Measurements from ENCODE around the gene PRRX2.
"Not testable (repeated sequence)": the region's sequence is repeated elsewhere in the genome, so short reads cannot be mapped to it uniquely, and the experiment has no call there.

The PRRX2 gene

DNA sequence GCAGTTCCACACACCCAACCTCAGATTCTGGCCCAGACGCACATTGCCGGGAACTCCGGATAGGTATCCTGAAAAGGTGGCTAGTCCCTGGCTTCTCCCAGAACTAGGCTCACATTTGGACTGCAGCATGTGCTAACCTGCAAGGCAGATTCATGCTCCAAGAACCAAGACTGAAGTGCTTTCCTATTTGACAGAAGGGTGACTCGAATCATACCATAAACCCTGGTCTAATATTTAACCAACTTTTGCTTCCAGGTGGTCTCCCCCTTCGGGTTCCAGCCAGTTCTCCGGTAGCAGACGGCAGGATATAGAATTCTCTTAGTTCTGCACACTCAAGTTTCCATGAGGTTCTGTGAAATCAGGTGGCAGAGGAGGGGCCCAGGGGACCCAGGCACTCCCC is 79.8 kb downstream of the PRRX2 start:
- Histone ChIP-seq H3K4me3 (ENCODE audit: control insufficient read depth in 1 of 7, extremely low read depth in 1 of 7, insufficient read depth in 4 of 7, low read depth in 2 of 7, low read length in 6 of 7) (no peak overlapping the region), H3K27ac (ENCODE audit: insufficient read depth in 1 of 2, low read depth in 1 of 2, low read length in 2 of 2, poor library complexity in 1 of 2, severe bottlenecking in 2 of 2) (no peak overlapping the region), H3K36me3 (ENCODE audit: control insufficient read depth in 4 of 4, insufficient read depth in 4 of 4, low read length in 3 of 4) (no peaks in the 10 kb centered on the region), H3K4me1 (ENCODE audit: control extremely low read depth in 1 of 4, control insufficient read depth in 4 of 4, insufficient read depth in 4 of 4, low read length in 3 of 4) (no peaks in the 10 kb centered on the region), H3K9me3 (ENCODE audit: control extremely low read depth in 1 of 5, control insufficient read depth in 4 of 5, insufficient read depth in 2 of 5, low read depth in 1 of 5, low read length in 4 of 5) (no peaks in the 10 kb centered on the region), H3K27me3 (replicated peaks in 2 of 5; ENCODE audit: control insufficient read depth in 4 of 5, insufficient read depth in 5 of 5, low read length in 4 of 5) (peaks cover 0 to 6% (median 0%) of the 10 kb centered on the region in 5 experiments)
- 100% methylated on average over 6 of the region's 7 CpGs for WGBS (ENCODE audit: insufficient coverage)
- CTCF ChIA-PET, result interaction anchor here (0.7 to 9.9 kb wide), 2 partner anchors 7 to 39 kb away, joined by 3 to 155 read pairs; no protein-coding TSS in a partner anchor
- no peak for DNase-seq
- POLR2A ChIA-PET, result no interaction called here

DNA sequence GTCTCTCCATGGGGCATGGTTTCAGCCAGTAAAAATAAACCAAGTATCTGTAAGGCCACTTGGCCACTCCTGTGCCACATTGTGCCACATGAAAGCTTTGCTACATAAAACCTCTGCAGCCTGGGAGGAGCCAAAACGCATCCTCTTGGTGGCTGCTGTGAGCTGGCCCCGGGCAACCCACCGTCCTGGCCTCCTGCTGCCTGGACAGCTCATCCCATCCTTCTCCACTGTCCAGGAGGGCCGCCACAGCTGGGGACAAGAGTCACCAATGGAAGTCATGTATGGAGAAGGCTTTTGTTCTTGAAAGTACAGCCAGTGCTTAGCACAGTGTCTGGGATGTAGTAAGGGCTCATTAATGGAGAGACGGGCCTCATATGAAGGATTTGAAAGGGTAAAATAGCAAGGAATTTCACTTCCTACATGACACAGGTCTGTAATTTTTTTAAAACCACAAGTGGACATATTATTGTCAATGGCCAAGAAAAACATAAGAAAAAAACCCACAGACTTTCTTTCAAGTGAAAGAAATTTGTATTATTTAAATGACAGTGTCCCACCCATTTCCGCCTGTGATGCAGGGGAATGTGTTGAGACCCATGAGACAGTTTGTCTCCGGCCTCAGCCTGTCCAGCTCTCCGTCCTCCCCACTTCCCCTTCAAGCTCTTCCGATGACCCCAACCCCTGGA is 80.8 kb downstream of the PRRX2 start:
- ChIA-PET POLR2A (no interaction called here), CTCF (interaction anchor here (0.7 to 1.7 kb wide), 3 partner anchors 8 to 10 kb away, joined by 3 to 7 read pairs (median 3); no protein-coding TSS in a partner anchor)
- Histone ChIP-seq H3K9me3 (ENCODE audit: control extremely low read depth in 1 of 5, control insufficient read depth in 4 of 5, insufficient read depth in 2 of 5, low read depth in 1 of 5, low read length in 4 of 5) (no peaks in the 10 kb centered on the region), H3K36me3 (ENCODE audit: control insufficient read depth in 4 of 4, insufficient read depth in 4 of 4, low read length in 3 of 4) (no peaks in the 10 kb centered on the region), H3K27me3 (replicated peaks in 2 of 5; ENCODE audit: control insufficient read depth in 4 of 5, insufficient read depth in 5 of 5, low read length in 4 of 5) (peaks cover 0 to 6% (median 0%) of the 10 kb centered on the region in 5 experiments), H3K4me3 (ENCODE audit: control insufficient read depth in 1 of 7, extremely low read depth in 1 of 7, insufficient read depth in 4 of 7, low read depth in 2 of 7, low read length in 6 of 7) (no peak overlapping the region), H3K4me1 (ENCODE audit: control extremely low read depth in 1 of 4, control insufficient read depth in 4 of 4, insufficient read depth in 4 of 4, low read length in 3 of 4) (no peaks in the 10 kb centered on the region), H3K27ac (ENCODE audit: insufficient read depth in 1 of 2, low read depth in 1 of 2, low read length in 2 of 2, poor library complexity in 1 of 2, severe bottlenecking in 2 of 2) (no peak overlapping the region)
- WGBS (ENCODE audit: insufficient coverage), result 82% methylated on average over 5 of the region's 9 CpGs
- no peak for DNase-seq

DNA sequence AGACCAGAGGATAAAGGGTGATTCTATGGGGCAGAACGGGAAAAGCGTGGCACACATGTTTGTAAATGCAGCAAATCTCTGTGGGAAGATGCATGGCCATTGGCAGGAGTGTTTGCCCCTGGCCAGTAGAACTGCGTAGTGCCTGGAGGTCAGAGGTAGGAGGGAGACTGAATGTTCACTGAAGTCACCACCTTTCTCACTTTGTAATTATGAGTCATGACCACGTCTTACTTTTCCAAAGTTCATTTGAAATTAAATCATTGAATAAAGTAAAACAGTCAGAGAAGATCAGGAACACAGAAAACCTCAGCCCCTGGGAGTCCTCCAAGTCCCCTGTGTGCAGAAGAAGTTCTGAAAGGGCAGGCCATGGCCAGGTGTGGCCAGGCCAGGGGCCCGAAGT is 82.8 kb downstream of the PRRX2 start:
- CTCF ChIA-PET, result interaction anchor here (5.5 kb wide), 1 partner anchor 8 kb away, joined by 46 read pairs; no protein-coding TSS in a partner anchor
- no peaks in the 10 kb centered on the region for H3K9me3 ChIP-seq (ENCODE audit: control extremely low read depth in 1 of 5, control insufficient read depth in 4 of 5, insufficient read depth in 2 of 5, low read depth in 1 of 5, low read length in 4 of 5)
- 93% methylated on average over 5 of the region's 5 CpGs for WGBS (ENCODE audit: insufficient coverage)
- no peak for DNase-seq
- H3K27me3 ChIP-seq (replicated peaks in 2 of 5; ENCODE audit: control insufficient read depth in 4 of 5, insufficient read depth in 5 of 5, low read length in 4 of 5), result peaks cover 0 to 15% (median 9%) of the 10 kb centered on the region in 5 experiments
- POLR2A ChIA-PET, result no interaction called here
- no peak overlapping the region for H3K4me3 ChIP-seq (ENCODE audit: control insufficient read depth in 1 of 7, extremely low read depth in 1 of 7, insufficient read depth in 4 of 7, low read depth in 2 of 7, low read length in 6 of 7)
- H3K4me1 ChIP-seq (ENCODE audit: control extremely low read depth in 1 of 4, control insufficient read depth in 4 of 4, insufficient read depth in 4 of 4, low read length in 3 of 4), result peaks cover 0 to 9% (median 7%) of the 10 kb centered on the region in 4 experiments
- no peaks in the 10 kb centered on the region for H3K36me3 ChIP-seq (ENCODE audit: control insufficient read depth in 4 of 4, insufficient read depth in 4 of 4, low read length in 3 of 4)
- no peak overlapping the region for H3K27ac ChIP-seq (ENCODE audit: insufficient read depth in 1 of 2, low read depth in 1 of 2, low read length in 2 of 2, poor library complexity in 1 of 2, severe bottlenecking in 2 of 2)

DNA sequence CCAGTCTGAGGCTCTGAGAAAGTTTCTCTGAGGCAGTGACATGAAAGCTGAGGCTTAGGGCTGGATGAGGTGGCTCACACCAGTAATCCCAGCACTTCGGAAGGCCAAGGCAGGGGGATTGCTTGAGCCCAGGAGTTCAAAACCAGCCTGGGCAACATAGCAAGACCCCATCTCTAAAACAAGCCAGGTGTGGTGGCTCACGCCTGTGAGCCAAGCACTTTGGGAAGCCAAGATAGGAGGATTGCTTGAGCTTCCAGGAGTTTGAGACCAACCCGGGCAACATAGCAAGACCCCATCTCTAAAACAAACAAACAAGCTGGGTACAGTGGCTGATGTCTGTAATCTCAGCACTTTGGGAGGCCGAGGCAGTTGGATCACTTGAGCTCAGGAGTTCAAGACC is 83.6 kb downstream of the PRRX2 start:
- DNase-seq; H3K9me3 ChIP-seq (ENCODE audit: control extremely low read depth in 1 of 5, control insufficient read depth in 4 of 5, insufficient read depth in 2 of 5, low read depth in 1 of 5, low read length in 4 of 5); H3K4me1 ChIP-seq (ENCODE audit: control extremely low read depth in 1 of 4, control insufficient read depth in 4 of 4, insufficient read depth in 4 of 4, low read length in 3 of 4); H3K27ac ChIP-seq (ENCODE audit: insufficient read depth in 1 of 2, low read depth in 1 of 2, low read length in 2 of 2, poor library complexity in 1 of 2, severe bottlenecking in 2 of 2); H3K36me3 ChIP-seq (ENCODE audit: control insufficient read depth in 4 of 4, insufficient read depth in 4 of 4, low read length in 3 of 4); POLR2A ChIA-PET; H3K4me3 ChIP-seq (ENCODE audit: control insufficient read depth in 1 of 7, extremely low read depth in 1 of 7, insufficient read depth in 4 of 7, low read depth in 2 of 7, low read length in 6 of 7): not testable (repeated sequence)
- H3K27me3 ChIP-seq (replicated peaks in 2 of 5; ENCODE audit: control insufficient read depth in 4 of 5, insufficient read depth in 5 of 5, low read length in 4 of 5), result peaks cover 0 to 22% (median 16%) of the 10 kb centered on the region in 5 experiments
- 100% methylated on average over 1 of the region's 4 CpGs for WGBS (ENCODE audit: insufficient coverage)
- CTCF ChIA-PET, result interaction anchor here (1.0 to 5.5 kb wide), 5 partner anchors 9 to 35 kb away, joined by 3 to 46 read pairs (median 4); no protein-coding TSS in a partner anchor

DNA sequence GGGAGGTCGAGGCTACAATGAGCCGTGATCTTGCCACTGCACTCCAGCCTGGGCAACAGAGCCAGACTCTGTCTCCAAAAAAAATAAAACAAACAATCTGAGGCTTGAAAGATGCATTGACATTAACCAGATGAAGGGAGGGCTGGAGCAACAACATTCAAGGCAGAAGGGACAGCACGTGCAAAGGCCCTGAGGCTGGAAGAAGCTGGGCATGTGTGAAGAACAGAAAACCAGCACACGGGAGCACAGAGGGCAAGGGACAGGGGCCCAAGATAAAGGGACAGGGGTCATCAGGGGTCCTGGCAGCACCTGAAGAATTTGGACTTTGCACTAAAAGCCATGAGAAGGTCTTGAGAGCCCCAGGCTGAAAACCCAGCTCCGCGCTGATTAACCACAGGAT is 84.1 kb downstream of the PRRX2 start:
- ChIA-PET POLR2A (no interaction called here), CTCF (interaction anchor here (1.0 to 5.5 kb wide), 8 partner anchors 9 to 35 kb away, joined by 3 to 46 read pairs (median 4); no protein-coding TSS in a partner anchor)
- Histone ChIP-seq H3K27ac (ENCODE audit: insufficient read depth in 1 of 2, low read depth in 1 of 2, low read length in 2 of 2, poor library complexity in 1 of 2, severe bottlenecking in 2 of 2) (no peak overlapping the region), H3K27me3 (replicated peaks in 2 of 5; ENCODE audit: control insufficient read depth in 4 of 5, insufficient read depth in 5 of 5, low read length in 4 of 5) (peaks cover 0 to 25% (median 15%) of the 10 kb centered on the region in 5 experiments), H3K36me3 (ENCODE audit: control insufficient read depth in 4 of 4, insufficient read depth in 4 of 4, low read length in 3 of 4) (no peaks in the 10 kb centered on the region), H3K4me1 (ENCODE audit: control extremely low read depth in 1 of 4, control insufficient read depth in 4 of 4, insufficient read depth in 4 of 4, low read length in 3 of 4) (peaks cover 0 to 10% (median 7%) of the 10 kb centered on the region in 4 experiments), H3K4me3 (ENCODE audit: control insufficient read depth in 1 of 7, extremely low read depth in 1 of 7, insufficient read depth in 4 of 7, low read depth in 2 of 7, low read length in 6 of 7) (no peak overlapping the region), H3K9me3 (ENCODE audit: control extremely low read depth in 1 of 5, control insufficient read depth in 4 of 5, insufficient read depth in 2 of 5, low read depth in 1 of 5, low read length in 4 of 5) (no peaks in the 10 kb centered on the region)
- 92% methylated on average over 6 of the region's 6 CpGs for WGBS (ENCODE audit: insufficient coverage)
- no peak for DNase-seq

DNA sequence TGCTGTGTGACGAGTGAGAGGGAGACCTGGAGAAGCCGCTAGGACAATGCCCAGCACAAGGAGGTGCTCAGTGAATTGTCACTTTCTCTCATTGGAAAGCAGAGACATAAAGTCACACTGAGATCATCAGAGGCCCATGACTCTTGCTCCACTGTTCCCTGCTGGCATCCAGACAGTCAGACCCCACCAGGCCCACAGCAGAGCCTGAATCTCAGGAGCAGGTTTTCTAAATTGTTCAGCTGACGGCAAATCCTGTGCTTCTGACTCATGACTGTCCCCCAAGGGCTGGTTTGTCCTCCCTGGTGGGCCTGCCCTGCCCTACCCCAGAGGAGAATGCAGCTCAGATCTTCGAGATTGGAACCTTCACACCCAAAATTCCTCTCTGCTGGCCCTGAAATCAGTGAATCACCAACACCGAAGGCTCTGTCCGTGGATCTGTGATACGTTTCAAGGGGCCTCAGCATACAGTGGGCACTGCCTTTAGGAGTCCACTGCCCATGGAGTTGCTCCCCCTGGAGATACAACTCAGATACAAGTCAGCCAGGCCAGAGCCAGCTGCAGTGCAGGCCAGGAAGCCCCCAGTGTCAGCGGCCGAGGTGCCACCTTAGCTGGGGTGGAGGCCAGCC is 84.7 kb downstream of the PRRX2 start:
- ChIA-PET CTCF (interaction anchor here (1.0 to 5.5 kb wide), 7 partner anchors 9 to 34 kb away, joined by 3 to 46 read pairs (median 4); no protein-coding TSS in a partner anchor), POLR2A (no interaction called here)
- Histone ChIP-seq H3K27ac (ENCODE audit: insufficient read depth in 1 of 2, low read depth in 1 of 2, low read length in 2 of 2, poor library complexity in 1 of 2, severe bottlenecking in 2 of 2) (no peak overlapping the region), H3K9me3 (ENCODE audit: control extremely low read depth in 1 of 5, control insufficient read depth in 4 of 5, insufficient read depth in 2 of 5, low read depth in 1 of 5, low read length in 4 of 5) (no peaks in the 10 kb centered on the region), H3K4me3 (ENCODE audit: control insufficient read depth in 1 of 7, extremely low read depth in 1 of 7, insufficient read depth in 4 of 7, low read depth in 2 of 7, low read length in 6 of 7) (no peak overlapping the region), H3K27me3 (replicated peaks in 2 of 5; ENCODE audit: control insufficient read depth in 4 of 5, insufficient read depth in 5 of 5, low read length in 4 of 5) (peaks cover 0 to 25% (median 15%) of the 10 kb centered on the region in 5 experiments), H3K4me1 (ENCODE audit: control extremely low read depth in 1 of 4, control insufficient read depth in 4 of 4, insufficient read depth in 4 of 4, low read length in 3 of 4) (peaks cover 0 to 10% (median 7%) of the 10 kb centered on the region in 4 experiments), H3K36me3 (ENCODE audit: control insufficient read depth in 4 of 4, insufficient read depth in 4 of 4, low read length in 3 of 4) (no peaks in the 10 kb centered on the region)
- 98% methylated on average over 9 of the region's 9 CpGs for WGBS (ENCODE audit: insufficient coverage)
- DNase-seq, result no peak

Data from common myeloid progenitor, CD34-positive (primary cell).